ENCODE measurements around the gene GAB3.
"Not testable (repeated sequence)": the region's sequence is repeated elsewhere in the genome, so short reads cannot be mapped to it uniquely, and the experiment has no call there.

The GAB3 gene

GRCh38 chrX:154698630-154699248, 52.1 kb downstream of the GAB3 start:
- ChIA-PET CTCF (no interaction called here), POLR2A (no interaction called here)
- H3K4me1 ChIP-seq (ENCODE audit: control extremely low read depth in 1 of 4, control insufficient read depth in 4 of 4, insufficient read depth in 4 of 4, low read length in 3 of 4): no peaks in the 10 kb centered on the region
- no peaks in the 10 kb centered on the region for H3K27me3 ChIP-seq (replicated peaks in 2 of 5; ENCODE audit: control insufficient read depth in 4 of 5, insufficient read depth in 5 of 5, low read length in 4 of 5)
- WGBS (ENCODE audit: insufficient coverage): 73% methylated on average over 6 of the region's 6 CpGs
- DNase-seq: no peak
- peaks cover 16 to 58% (median 30%) of the 10 kb centered on the region in 4 experiments for H3K36me3 ChIP-seq (ENCODE audit: control insufficient read depth in 4 of 4, insufficient read depth in 4 of 4, low read length in 3 of 4)
- H3K9me3 ChIP-seq (ENCODE audit: control extremely low read depth in 1 of 5, control insufficient read depth in 4 of 5, insufficient read depth in 2 of 5, low read depth in 1 of 5, low read length in 4 of 5): peaks cover 0 to 2% (median 0%) of the 10 kb centered on the region in 5 experiments
- no peak overlapping the region for H3K4me3 ChIP-seq (ENCODE audit: control insufficient read depth in 1 of 7, extremely low read depth in 1 of 7, insufficient read depth in 4 of 7, low read depth in 2 of 7, low read length in 6 of 7)
- no peak overlapping the region for H3K27ac ChIP-seq (ENCODE audit: insufficient read depth in 1 of 2, low read depth in 1 of 2, low read length in 2 of 2, poor library complexity in 1 of 2, severe bottlenecking in 2 of 2)

GRCh38 chrX:154696676-154697045, 54.2 kb downstream of the GAB3 start:
- no peak overlapping the region for H3K4me3 ChIP-seq (ENCODE audit: control insufficient read depth in 1 of 7, extremely low read depth in 1 of 7, insufficient read depth in 4 of 7, low read depth in 2 of 7, low read length in 6 of 7)

GRCh38 chrX:154695911-154696675, 54.8 kb downstream of the GAB3 start:
- POLR2A ChIA-PET: no interaction called here
- CTCF ChIA-PET: no interaction called here
- 96% methylated on average over 5 of the region's 8 CpGs for WGBS (ENCODE audit: insufficient coverage)

More at GRCh38 chrX:154696676-154697045, 54.2 kb downstream of the GAB3 start:
- POLR2A ChIA-PET: no interaction called here
- CTCF ChIA-PET: no interaction called here
- H3K27me3 ChIP-seq (replicated peaks in 2 of 5; ENCODE audit: control insufficient read depth in 4 of 5, insufficient read depth in 5 of 5, low read length in 4 of 5): peaks cover 0 to 2% (median 0%) of the 10 kb centered on the region in 5 experiments
- H3K36me3 ChIP-seq (ENCODE audit: control insufficient read depth in 4 of 4, insufficient read depth in 4 of 4, low read length in 3 of 4): peaks cover 16 to 64% (median 30%) of the 10 kb centered on the region in 4 experiments
- DNase-seq: no peak
- WGBS (ENCODE audit: insufficient coverage): 91% methylated on average over 1 of the region's 1 CpG
- peaks cover 0 to 4% (median 0%) of the 10 kb centered on the region in 5 experiments for H3K9me3 ChIP-seq (ENCODE audit: control extremely low read depth in 1 of 5, control insufficient read depth in 4 of 5, insufficient read depth in 2 of 5, low read depth in 1 of 5, low read length in 4 of 5)
- H3K4me1 ChIP-seq (ENCODE audit: control extremely low read depth in 1 of 4, control insufficient read depth in 4 of 4, insufficient read depth in 4 of 4, low read length in 3 of 4): no peaks in the 10 kb centered on the region
- H3K27ac ChIP-seq (ENCODE audit: insufficient read depth in 1 of 2, low read depth in 1 of 2, low read length in 2 of 2, poor library complexity in 1 of 2, severe bottlenecking in 2 of 2): no peak overlapping the region

DNA sequence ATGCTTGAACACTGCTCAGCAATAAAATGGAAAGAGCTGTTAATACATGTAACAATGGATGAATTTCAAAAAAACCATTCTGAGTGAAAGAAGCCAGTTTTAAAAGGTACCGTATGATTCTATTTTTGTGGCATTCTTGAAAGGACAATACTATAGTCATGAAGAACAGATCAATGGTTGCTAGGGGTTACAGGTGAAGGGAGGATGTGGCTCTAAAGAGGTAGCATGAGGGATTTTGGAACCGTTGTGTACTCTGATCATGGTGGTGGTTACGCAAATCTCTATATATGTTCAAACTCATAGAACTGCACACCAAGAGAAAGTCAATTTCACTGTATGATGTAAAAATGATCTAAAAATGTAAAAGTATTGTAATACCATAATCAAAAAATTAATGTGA, 57.5 kb downstream of the GAB3 start:
- peaks cover 7 to 45% (median 22%) of the 10 kb centered on the region in 4 experiments for H3K36me3 ChIP-seq (ENCODE audit: control insufficient read depth in 4 of 4, insufficient read depth in 4 of 4, low read length in 3 of 4)
- WGBS (ENCODE audit: insufficient coverage): 100% methylated on average over 1 of the region's 3 CpGs
- no peak overlapping the region for H3K27ac ChIP-seq (ENCODE audit: insufficient read depth in 1 of 2, low read depth in 1 of 2, low read length in 2 of 2, poor library complexity in 1 of 2, severe bottlenecking in 2 of 2)
- ChIA-PET POLR2A (no interaction called here), CTCF (no interaction called here)
- no peaks in the 10 kb centered on the region for H3K4me1 ChIP-seq (ENCODE audit: control extremely low read depth in 1 of 4, control insufficient read depth in 4 of 4, insufficient read depth in 4 of 4, low read length in 3 of 4)
- H3K4me3 ChIP-seq (ENCODE audit: control insufficient read depth in 1 of 7, extremely low read depth in 1 of 7, insufficient read depth in 4 of 7, low read depth in 2 of 7, low read length in 6 of 7): no peak overlapping the region
- H3K9me3 ChIP-seq (ENCODE audit: control extremely low read depth in 1 of 5, control insufficient read depth in 4 of 5, insufficient read depth in 2 of 5, low read depth in 1 of 5, low read length in 4 of 5): peaks cover 0 to 4% (median 0%) of the 10 kb centered on the region in 5 experiments
- DNase-seq: no peak
- peaks cover 0 to 2% (median 0%) of the 10 kb centered on the region in 5 experiments for H3K27me3 ChIP-seq (replicated peaks in 2 of 5; ENCODE audit: control insufficient read depth in 4 of 5, insufficient read depth in 5 of 5, low read length in 4 of 5)

More at GRCh38 chrX:154695911-154696675, 54.8 kb downstream of the GAB3 start:
- Histone ChIP-seq H3K27me3 (replicated peaks in 2 of 5; ENCODE audit: control insufficient read depth in 4 of 5, insufficient read depth in 5 of 5, low read length in 4 of 5) (peaks cover 0 to 2% (median 0%) of the 10 kb centered on the region in 5 experiments), H3K9me3 (ENCODE audit: control extremely low read depth in 1 of 5, control insufficient read depth in 4 of 5, insufficient read depth in 2 of 5, low read depth in 1 of 5, low read length in 4 of 5) (peaks cover 0 to 4% (median 0%) of the 10 kb centered on the region in 5 experiments), H3K4me1 (ENCODE audit: control extremely low read depth in 1 of 4, control insufficient read depth in 4 of 4, insufficient read depth in 4 of 4, low read length in 3 of 4) (no peaks in the 10 kb centered on the region), H3K27ac (ENCODE audit: insufficient read depth in 1 of 2, low read depth in 1 of 2, low read length in 2 of 2, poor library complexity in 1 of 2, severe bottlenecking in 2 of 2) (no peak overlapping the region), H3K36me3 (ENCODE audit: control insufficient read depth in 4 of 4, insufficient read depth in 4 of 4, low read length in 3 of 4) (peaks cover 16 to 66% (median 30%) of the 10 kb centered on the region in 4 experiments), H3K4me3 (ENCODE audit: control insufficient read depth in 1 of 7, extremely low read depth in 1 of 7, insufficient read depth in 4 of 7, low read depth in 2 of 7, low read length in 6 of 7) (no peak overlapping the region)
- DNase-seq: no peak

DNA sequence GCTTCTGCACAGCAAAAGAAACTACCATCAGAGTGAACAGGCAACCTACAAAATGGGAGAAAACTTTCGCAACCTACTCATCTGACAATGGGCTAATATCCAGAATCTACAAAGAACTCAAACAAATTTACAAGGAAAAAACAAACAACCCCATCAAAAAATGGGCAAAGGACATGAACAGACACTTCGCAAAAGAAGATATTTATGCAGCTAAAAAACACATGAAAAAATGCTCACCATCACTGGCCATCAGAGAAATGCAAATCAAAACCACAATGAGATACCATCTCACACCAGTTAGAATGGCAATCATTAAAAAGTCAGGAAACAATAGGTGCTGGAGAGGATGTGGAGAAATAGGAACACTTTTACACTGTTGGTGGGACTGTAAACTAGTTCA, 60.4 kb downstream of the GAB3 start:
- CTCF ChIA-PET; POLR2A ChIA-PET; H3K9me3 ChIP-seq (ENCODE audit: control extremely low read depth in 1 of 5, control insufficient read depth in 4 of 5, insufficient read depth in 2 of 5, low read depth in 1 of 5, low read length in 4 of 5); H3K27me3 ChIP-seq (replicated peaks in 2 of 5; ENCODE audit: control insufficient read depth in 4 of 5, insufficient read depth in 5 of 5, low read length in 4 of 5); H3K4me3 ChIP-seq (ENCODE audit: control insufficient read depth in 1 of 7, extremely low read depth in 1 of 7, insufficient read depth in 4 of 7, low read depth in 2 of 7, low read length in 6 of 7); DNase-seq; H3K27ac ChIP-seq (ENCODE audit: insufficient read depth in 1 of 2, low read depth in 1 of 2, low read length in 2 of 2, poor library complexity in 1 of 2, severe bottlenecking in 2 of 2); H3K4me1 ChIP-seq (ENCODE audit: control extremely low read depth in 1 of 4, control insufficient read depth in 4 of 4, insufficient read depth in 4 of 4, low read length in 3 of 4): not testable (repeated sequence)
- H3K36me3 ChIP-seq (ENCODE audit: control insufficient read depth in 4 of 4, insufficient read depth in 4 of 4, low read length in 3 of 4): peaks cover 3 to 17% (median 6%) of the 10 kb centered on the region in 4 experiments
- WGBS (ENCODE audit: insufficient coverage): no CpG with 5 or more reads among the region's 2 CpGs

GRCh38 chrX:154672084-154672483, 78.8 kb downstream of the GAB3 start:
- H3K9me3 ChIP-seq (ENCODE audit: control extremely low read depth in 1 of 5, control insufficient read depth in 4 of 5, insufficient read depth in 2 of 5, low read depth in 1 of 5, low read length in 4 of 5); CTCF ChIA-PET; POLR2A ChIA-PET; H3K4me1 ChIP-seq (ENCODE audit: control extremely low read depth in 1 of 4, control insufficient read depth in 4 of 4, insufficient read depth in 4 of 4, low read length in 3 of 4); H3K27ac ChIP-seq (ENCODE audit: insufficient read depth in 1 of 2, low read depth in 1 of 2, low read length in 2 of 2, poor library complexity in 1 of 2, severe bottlenecking in 2 of 2); DNase-seq; H3K27me3 ChIP-seq (replicated peaks in 2 of 5; ENCODE audit: control insufficient read depth in 4 of 5, insufficient read depth in 5 of 5, low read length in 4 of 5); H3K4me3 ChIP-seq (ENCODE audit: control insufficient read depth in 1 of 7, extremely low read depth in 1 of 7, insufficient read depth in 4 of 7, low read depth in 2 of 7, low read length in 6 of 7): not testable (repeated sequence)
- H3K36me3 ChIP-seq (ENCODE audit: control insufficient read depth in 4 of 4, insufficient read depth in 4 of 4, low read length in 3 of 4): peaks cover 3 to 16% (median 8%) of the 10 kb centered on the region in 4 experiments

DNA sequence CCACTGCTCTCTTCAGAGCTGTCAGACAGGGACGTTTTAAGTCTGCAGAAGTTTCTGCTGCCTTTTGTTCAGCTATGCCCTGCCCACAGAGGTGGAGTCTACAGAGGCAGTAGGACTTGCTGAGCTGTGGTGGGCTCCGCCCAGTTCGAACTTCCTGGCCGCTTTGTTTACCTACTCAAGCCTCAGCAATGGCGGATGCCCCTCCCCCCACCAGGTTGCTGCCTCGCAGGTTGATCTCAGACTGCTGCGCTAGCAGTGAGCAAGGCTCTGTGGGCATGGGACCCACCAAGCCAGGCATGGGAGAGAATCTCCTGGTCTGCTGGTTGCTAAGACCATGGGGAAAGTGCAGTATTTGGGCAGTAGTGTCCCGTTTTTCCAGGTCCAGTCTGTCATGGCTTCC, 80.0 kb downstream of the GAB3 start:
- POLR2A ChIA-PET: not testable (repeated sequence)
- 82% methylated on average over 4 of the region's 8 CpGs for WGBS (ENCODE audit: insufficient coverage)

More for the DNA sequence above, 80.0 kb downstream of the GAB3 start:
- H3K27ac ChIP-seq (ENCODE audit: insufficient read depth in 1 of 2, low read depth in 1 of 2, low read length in 2 of 2, poor library complexity in 1 of 2, severe bottlenecking in 2 of 2); H3K4me1 ChIP-seq (ENCODE audit: control extremely low read depth in 1 of 4, control insufficient read depth in 4 of 4, insufficient read depth in 4 of 4, low read length in 3 of 4); CTCF ChIA-PET; H3K4me3 ChIP-seq (ENCODE audit: control insufficient read depth in 1 of 7, extremely low read depth in 1 of 7, insufficient read depth in 4 of 7, low read depth in 2 of 7, low read length in 6 of 7); DNase-seq; H3K36me3 ChIP-seq (ENCODE audit: control insufficient read depth in 4 of 4, insufficient read depth in 4 of 4, low read length in 3 of 4); H3K27me3 ChIP-seq (replicated peaks in 2 of 5; ENCODE audit: control insufficient read depth in 4 of 5, insufficient read depth in 5 of 5, low read length in 4 of 5); H3K9me3 ChIP-seq (ENCODE audit: control extremely low read depth in 1 of 5, control insufficient read depth in 4 of 5, insufficient read depth in 2 of 5, low read depth in 1 of 5, low read length in 4 of 5): not testable (repeated sequence)
